ENCODE measurements around the gene WDFY4. TPM values are rescaled to one million over a fixed set of nuclear protein-coding genes. Genes with fewer than 3 reads are reported as not detected.

The WDFY4 gene
- polyA plus RNA-seq, 1 of the 3 experiments (the other 2 are of a cell fraction), result not detected

- H3K27me3 ChIP-seq (ENCODE audit: insufficient read depth), result no peaks in the 10 kb centered on the region
- 37% methylated on average over 5 of the region's 11 CpGs for WGBS (ENCODE audit: low lambda C conversion rate)
- TF ChIP-seq RAD21 (IDR thresholded peaks at IDR 0.05; ENCODE audit: low read length) (no peak), EP300 (IDR thresholded peaks at IDR 0.05; ENCODE audit: borderline replicate concordance in 1 of 2, low read depth in 1 of 2, low read length in 1 of 2) (no peak), MXI1 (IDR thresholded peaks at IDR 0.05; ENCODE audit: low read depth, low read length) (no peak), REST (IDR thresholded peaks at IDR 0.05; ENCODE audit: low read depth, low read length) (no peak), RCOR1 (IDR thresholded peaks at IDR 0.05; ENCODE audit: low read length) (no peak)
- TF ChIP-seq, protein P1, sequence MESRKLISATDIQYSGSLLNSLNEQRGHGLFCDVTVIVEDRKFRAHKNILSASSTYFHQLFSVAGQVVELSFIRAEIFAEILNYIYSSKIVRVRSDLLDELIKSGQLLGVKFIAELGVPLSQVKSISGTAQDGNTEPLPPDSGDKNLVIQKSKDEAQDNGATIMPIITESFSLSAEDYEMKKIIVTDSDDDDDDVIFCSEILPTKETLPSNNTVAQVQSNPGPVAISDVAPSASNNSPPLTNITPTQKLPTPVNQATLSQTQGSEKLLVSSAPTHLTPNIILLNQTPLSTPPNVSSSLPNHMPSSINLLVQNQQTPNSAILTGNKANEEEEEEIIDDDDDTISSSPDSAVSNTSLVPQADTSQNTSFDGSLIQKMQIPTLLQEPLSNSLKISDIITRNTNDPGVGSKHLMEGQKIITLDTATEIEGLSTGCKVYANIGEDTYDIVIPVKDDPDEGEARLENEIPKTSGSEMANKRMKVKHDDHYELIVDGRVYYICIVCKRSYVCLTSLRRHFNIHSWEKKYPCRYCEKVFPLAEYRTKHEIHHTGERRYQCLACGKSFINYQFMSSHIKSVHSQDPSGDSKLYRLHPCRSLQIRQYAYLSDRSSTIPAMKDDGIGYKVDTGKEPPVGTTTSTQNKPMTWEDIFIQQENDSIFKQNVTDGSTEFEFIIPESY (IDR thresholded peaks at IDR 0.05; ENCODE audit: borderline replicate concordance, low read depth), result no peak
Observed at GRCh38 chr10:49011756-49012155, 327.1 kb downstream of the WDFY4 start.

GRCh38 chr10:49012603-49013002, 327.9 kb downstream of the WDFY4 start:
- Histone ChIP-seq H3K79me2 (ENCODE audit: insufficient read depth) (no peaks in the 10 kb centered on the region), H2AFZ (ENCODE audit: low read depth) (no peak overlapping the region), H3K4me1 (ENCODE audit: control insufficient read depth in 1 of 2, insufficient read depth in 2 of 2, low read depth in 1 of 2, low read length in 1 of 2) (peaks cover 0 to 23% of the 10 kb centered on the region in 2 experiments; a peak in 1 of 4 replicates), H3F3A (replicated peaks; ENCODE audit: insufficient read depth) (no peaks in the 10 kb centered on the region), H3K36me3 (replicated peaks in 1 of 2; ENCODE audit: control insufficient read depth in 1 of 2, insufficient read depth in 2 of 2, low read length in 1 of 2) (no peaks in the 10 kb centered on the region), H4K20me1 (ENCODE audit: insufficient read depth) (no peaks in the 10 kb centered on the region), H3K9me2 (no peaks in the 10 kb centered on the region), H3K9ac (no peak overlapping the region), H3K9me3 (no peaks in the 10 kb centered on the region), H3K4me3 (ENCODE audit: low read depth in 2 of 2, low read length in 1 of 2) (no peak overlapping the region), H3K4me2 (no peak overlapping the region), H3K27ac (ENCODE audit: low read depth in 2 of 2, low read length in 1 of 2) (no peak overlapping the region), H3K27me3 (ENCODE audit: insufficient read depth) (no peaks in the 10 kb centered on the region)
- 11% methylated on average over 4 of the region's 4 CpGs for WGBS (ENCODE audit: low lambda C conversion rate)
- ChIA-PET CTCF (interaction anchor here (0.8 to 2.2 kb wide), 4 partner anchors 11 to 31 kb away, joined by 3 to 6 read pairs (median 4); no protein-coding TSS in a partner anchor), POLR2A (no interaction called here)
- no peak for DNase-seq
- TF ChIP-seq FOSL2 (IDR thresholded peaks at IDR 0.05; ENCODE audit: borderline replicate concordance, low read depth) (no peak), EP300 (IDR thresholded peaks at IDR 0.05; ENCODE audit: borderline replicate concordance in 1 of 2, low read depth in 1 of 2, low read length in 1 of 2) (no peak), MAX (IDR thresholded peaks at IDR 0.05; ENCODE audit: low read depth) (no peak), YY1 (IDR thresholded peaks at IDR 0.05; ENCODE audit: low read depth) (no peak), ELF1 (IDR thresholded peaks at IDR 0.05) (no peak), RFX5 (IDR thresholded peaks at IDR 0.05; ENCODE audit: low read length) (no peak), MEF2A (IDR thresholded peaks at IDR 0.05; ENCODE audit: borderline replicate concordance, low read depth) (no peak), TAF1 (IDR thresholded peaks at IDR 0.05; ENCODE audit: borderline replicate concordance, low read depth, low read length) (no peak), EZH2phosphoT487 (IDR thresholded peaks at IDR 0.05; ENCODE audit: borderline replicate concordance, low read depth) (no peak), RXRA (IDR thresholded peaks at IDR 0.05; ENCODE audit: borderline replicate concordance, low read depth) (no peak), NRF1 (IDR thresholded peaks at IDR 0.05; ENCODE audit: low read depth, low read length) (no peak), GATA2 (CRISPR knock-in tag; IDR thresholded peaks at IDR 0.05) (no peak), SIN3A (IDR thresholded peaks at IDR 0.05; ENCODE audit: borderline replicate concordance, low read depth, low read length) (no peak)
- TF ChIP-seq, protein P2, sequence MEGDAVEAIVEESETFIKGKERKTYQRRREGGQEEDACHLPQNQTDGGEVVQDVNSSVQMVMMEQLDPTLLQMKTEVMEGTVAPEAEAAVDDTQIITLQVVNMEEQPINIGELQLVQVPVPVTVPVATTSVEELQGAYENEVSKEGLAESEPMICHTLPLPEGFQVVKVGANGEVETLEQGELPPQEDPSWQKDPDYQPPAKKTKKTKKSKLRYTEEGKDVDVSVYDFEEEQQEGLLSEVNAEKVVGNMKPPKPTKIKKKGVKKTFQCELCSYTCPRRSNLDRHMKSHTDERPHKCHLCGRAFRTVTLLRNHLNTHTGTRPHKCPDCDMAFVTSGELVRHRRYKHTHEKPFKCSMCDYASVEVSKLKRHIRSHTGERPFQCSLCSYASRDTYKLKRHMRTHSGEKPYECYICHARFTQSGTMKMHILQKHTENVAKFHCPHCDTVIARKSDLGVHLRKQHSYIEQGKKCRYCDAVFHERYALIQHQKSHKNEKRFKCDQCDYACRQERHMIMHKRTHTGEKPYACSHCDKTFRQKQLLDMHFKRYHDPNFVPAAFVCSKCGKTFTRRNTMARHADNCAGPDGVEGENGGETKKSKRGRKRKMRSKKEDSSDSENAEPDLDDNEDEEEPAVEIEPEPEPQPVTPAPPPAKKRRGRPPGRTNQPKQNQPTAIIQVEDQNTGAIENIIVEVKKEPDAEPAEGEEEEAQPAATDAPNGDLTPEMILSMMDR (IDR thresholded peaks at IDR 0.05), result no peak

More at GRCh38 chr10:49011756-49012155, 327.1 kb downstream of the WDFY4 start:
- no peak overlapping the region for H3K4me3 ChIP-seq (ENCODE audit: low read depth in 2 of 2, low read length in 1 of 2)
- no peaks in the 10 kb centered on the region for H3K9me2 ChIP-seq
- no peaks in the 10 kb centered on the region for H4K20me1 ChIP-seq (ENCODE audit: insufficient read depth)
- H3K79me2 ChIP-seq (ENCODE audit: insufficient read depth), result no peaks in the 10 kb centered on the region
- no peak overlapping the region for H3K4me2 ChIP-seq
- no peaks in the 10 kb centered on the region for H3K9me3 ChIP-seq
- CTCF ChIA-PET, result interaction anchor here (1.1 to 2.2 kb wide), 2 partner anchors 12 to 30 kb away, joined by 3 to 6 read pairs; no protein-coding TSS in a partner anchor
- H3K4me1 ChIP-seq (ENCODE audit: control insufficient read depth in 1 of 2, insufficient read depth in 2 of 2, low read depth in 1 of 2, low read length in 1 of 2), result peaks cover 0 to 26% of the 10 kb centered on the region in 2 experiments; a peak in 1 of 4 replicates
- H3F3A ChIP-seq (replicated peaks; ENCODE audit: insufficient read depth), result no peaks in the 10 kb centered on the region
- H3K36me3 ChIP-seq (replicated peaks in 1 of 2; ENCODE audit: control insufficient read depth in 1 of 2, insufficient read depth in 2 of 2, low read length in 1 of 2), result no peaks in the 10 kb centered on the region
- H3K9ac ChIP-seq, result no peak overlapping the region
- H2AFZ ChIP-seq (ENCODE audit: low read depth), result no peak overlapping the region
- POLR2A ChIA-PET, result no interaction called here
- no peak overlapping the region for H3K27ac ChIP-seq (ENCODE audit: low read depth in 2 of 2, low read length in 1 of 2)
- DNase-seq, result no peak
